GM23338 (cell line): ENCODE data around the gene C2orf81. TPM values are rescaled to one million over a fixed set of nuclear protein-coding genes. Genes with fewer than 3 reads are reported as not detected.

ENCODE experiments used
- ATAC-seq: fragments of 200-7000 bp; cut with Tn5 transposase; 3 replicates; pipeline ENCODE4 v1.9.1; 2020
- DNase-seq: peaks from one replicate; pipeline ENCODE4 v3.0.0-alpha.2; 2015; ENCODE audit warnings: low spot score
- H2AFZ ChIP-seq: fragments of 200-600 bp; sonication (generic); 2 replicates; pipeline ENCODE4 v1.8.0; 2016; ENCODE audit warnings: antibody characterized with exemption, mild to moderate bottlenecking, moderate library complexity
- H3F3A ChIP-seq: fragments of 200-600 bp; sonication (generic); replicated peaks from 2 replicates; pipeline ENCODE4 v1.8.0; 2017; ENCODE audit warnings: antibody characterized with exemption, mixed run types, low read depth
- H3K27ac ChIP-seq: fragments of 200-600 bp; sonication (generic); 2 replicates; pipeline ENCODE4 v1.6.1; 2016; ENCODE audit warnings: low read depth
- H3K27me3 ChIP-seq: fragments of 200-600 bp; sonication (generic); 2 replicates; pipeline ENCODE4 v1.8.0; 2016; ENCODE audit warnings: mild to moderate bottlenecking, mixed run types, moderate library complexity; ENCODE audit not compliant: insufficient read depth
- H3K36me3 ChIP-seq: fragments of 200-600 bp; sonication (generic); 2 replicates; pipeline ENCODE4 v1.8.0; 2016; ENCODE audit warnings: mild to moderate bottlenecking; ENCODE audit not compliant: insufficient read depth
- H3K4me1 ChIP-seq: fragments of 200-600 bp; sonication (generic); 2 replicates; pipeline ENCODE4 v1.8.0; 2016; ENCODE audit warnings: mild to moderate bottlenecking, moderate library complexity; ENCODE audit not compliant: insufficient read depth
- H3K4me2 ChIP-seq: fragments of 200-600 bp; sonication (generic); 2 replicates; pipeline ENCODE4 v1.7.1; 2017; ENCODE audit warnings: mixed run types
- H3K4me3 ChIP-seq: fragments of 200-600 bp; sonication (generic); 2 replicates; pipeline ENCODE4 v1.6.1; 2016; ENCODE audit warnings: mixed run types
- H3K79me2 ChIP-seq: fragments of 200-600 bp; sonication (generic); replicated peaks from 2 replicates; pipeline ENCODE4 v1.8.0; 2017; ENCODE audit warnings: mild to moderate bottlenecking; ENCODE audit not compliant: insufficient read depth
- H3K9me2 ChIP-seq: fragments of 200-600 bp; sonication (generic); 2 replicates; pipeline ENCODE4 v1.8.0; 2017; ENCODE audit not compliant: insufficient read depth
- H4K20me1 ChIP-seq: fragments of 200-600 bp; sonication (generic); replicated peaks from 2 replicates; pipeline ENCODE4 v1.8.0; 2017; ENCODE audit warnings: mild to moderate bottlenecking; ENCODE audit not compliant: insufficient read depth
- H3K27ac Mint-ChIP-seq: 2 replicates; pipeline ENCODE4 v1.8.0; 2020; ENCODE audit warnings: inconsistent platforms, mild to moderate bottlenecking, moderate library complexity, mixed read lengths
- H3K27me3 Mint-ChIP-seq: 3 replicates; pipeline ENCODE4 v1.8.0; 2022; ENCODE audit warnings: low read depth, mild to moderate bottlenecking, moderate library complexity, mixed read lengths, inconsistent platforms; ENCODE audit not compliant: insufficient read depth, poor library complexity
- H3K36me3 Mint-ChIP-seq: 3 replicates; pipeline ENCODE4 v1.8.0; 2021; ENCODE audit warnings: low read depth, mild to moderate bottlenecking, inconsistent platforms, moderate library complexity, mixed read lengths
- H3K4me1 Mint-ChIP-seq: 3 replicates; pipeline ENCODE4 v1.8.0; 2020; ENCODE audit warnings: mild to moderate bottlenecking, inconsistent platforms, mixed read lengths
- H3K4me3 Mint-ChIP-seq: 3 replicates; pipeline ENCODE4 v1.8.0; 2021; ENCODE audit warnings: moderate library complexity, mild to moderate bottlenecking, inconsistent platforms, mixed read lengths
- H3K9me3 Mint-ChIP-seq: 3 replicates; pipeline ENCODE4 v1.8.0; 2020; ENCODE audit warnings: moderate library complexity, mild to moderate bottlenecking, inconsistent platforms, mixed read lengths
- CTCF ChIP-seq, 2 experiments: fragments of 200-600 bp in 1 of 2; sonication (generic) in 1 of 2; conservative IDR thresholded peaks; 2 replicates each; pipeline versions ENCODE4 v1.5.1 to v1.6.1; 2016 to 2017; ENCODE audit warnings: antibody characterized with exemption in 2 of 2, low read depth in 2 of 2, mild to moderate bottlenecking in 2 of 2, moderate library complexity in 1 of 2
- POLR2AphosphoS5 ChIP-seq: IDR thresholded peaks from 2 replicates; pipeline ENCODE4 v1.6.1; 2016; ENCODE audit warnings: antibody characterized with exemption, low read depth
- polyA plus RNA-seq: library from polyadenylated mRNA; unstranded; fragments of >200 nt; fragmentation: Nextera tagmentation; extraction: Ambion mirVana; gene quantifications from 2 replicates; pipeline ENCODE4 v1.2.1, GENCODE V29; 2016
- total RNA-seq: library from RNA; depleted of rRNA; stranded (reverse); fragments of >200 nt; shearing (Covaris generic); gene quantifications from 2 replicates; pipeline ENCODE4 v1.2.3, GENCODE V29; 2014
- TF ChIP-seq, protein P1 (sequence below): fragments of 250-450 bp; sonication (Bioruptor Pico); IDR thresholded peaks from 2 replicates; pipeline ENCODE4 v1.5.0; 2020; ENCODE audit warnings: mild to moderate bottlenecking, moderate library complexity

The C2orf81 gene
- total and polyA plus RNA-seq, 2 experiments from 2014 or later, result 3.8 to 4.6 TPM

- H3K4me1 Mint-ChIP-seq, result peaks cover 13% of the 10 kb centered on the region; the same call in 2 of the 3 replicates
- no peaks in the 10 kb centered on the region for H3K79me2 ChIP-seq
- H3K4me3 Mint-ChIP-seq, result peak overlapping the region; percentile 73
- H3K9me3 Mint-ChIP-seq, result no peaks in the 10 kb centered on the region
- no peaks in the 10 kb centered on the region for H3K36me3 ChIP-seq
- peaks cover 16% of the 10 kb centered on the region for H3K4me1 ChIP-seq
- peak overlapping the region; percentile 71 for H3K4me3 ChIP-seq
- ATAC-seq (peak; percentile 75), DNase-seq (peak; percentile 81)
- no peaks in the 10 kb centered on the region for H4K20me1 ChIP-seq
- no peak overlapping the region for H3K27ac Mint-ChIP-seq
- H3F3A ChIP-seq, result 0 out of 2 replicates have a peak, but pooled peaks cover 2% of the 10 kb centered on the region
- H3K9me2 ChIP-seq, result no peaks in the 10 kb centered on the region
- H2AFZ ChIP-seq, result peak overlapping the region; percentile 97
- TF ChIP-seq, protein P1, sequence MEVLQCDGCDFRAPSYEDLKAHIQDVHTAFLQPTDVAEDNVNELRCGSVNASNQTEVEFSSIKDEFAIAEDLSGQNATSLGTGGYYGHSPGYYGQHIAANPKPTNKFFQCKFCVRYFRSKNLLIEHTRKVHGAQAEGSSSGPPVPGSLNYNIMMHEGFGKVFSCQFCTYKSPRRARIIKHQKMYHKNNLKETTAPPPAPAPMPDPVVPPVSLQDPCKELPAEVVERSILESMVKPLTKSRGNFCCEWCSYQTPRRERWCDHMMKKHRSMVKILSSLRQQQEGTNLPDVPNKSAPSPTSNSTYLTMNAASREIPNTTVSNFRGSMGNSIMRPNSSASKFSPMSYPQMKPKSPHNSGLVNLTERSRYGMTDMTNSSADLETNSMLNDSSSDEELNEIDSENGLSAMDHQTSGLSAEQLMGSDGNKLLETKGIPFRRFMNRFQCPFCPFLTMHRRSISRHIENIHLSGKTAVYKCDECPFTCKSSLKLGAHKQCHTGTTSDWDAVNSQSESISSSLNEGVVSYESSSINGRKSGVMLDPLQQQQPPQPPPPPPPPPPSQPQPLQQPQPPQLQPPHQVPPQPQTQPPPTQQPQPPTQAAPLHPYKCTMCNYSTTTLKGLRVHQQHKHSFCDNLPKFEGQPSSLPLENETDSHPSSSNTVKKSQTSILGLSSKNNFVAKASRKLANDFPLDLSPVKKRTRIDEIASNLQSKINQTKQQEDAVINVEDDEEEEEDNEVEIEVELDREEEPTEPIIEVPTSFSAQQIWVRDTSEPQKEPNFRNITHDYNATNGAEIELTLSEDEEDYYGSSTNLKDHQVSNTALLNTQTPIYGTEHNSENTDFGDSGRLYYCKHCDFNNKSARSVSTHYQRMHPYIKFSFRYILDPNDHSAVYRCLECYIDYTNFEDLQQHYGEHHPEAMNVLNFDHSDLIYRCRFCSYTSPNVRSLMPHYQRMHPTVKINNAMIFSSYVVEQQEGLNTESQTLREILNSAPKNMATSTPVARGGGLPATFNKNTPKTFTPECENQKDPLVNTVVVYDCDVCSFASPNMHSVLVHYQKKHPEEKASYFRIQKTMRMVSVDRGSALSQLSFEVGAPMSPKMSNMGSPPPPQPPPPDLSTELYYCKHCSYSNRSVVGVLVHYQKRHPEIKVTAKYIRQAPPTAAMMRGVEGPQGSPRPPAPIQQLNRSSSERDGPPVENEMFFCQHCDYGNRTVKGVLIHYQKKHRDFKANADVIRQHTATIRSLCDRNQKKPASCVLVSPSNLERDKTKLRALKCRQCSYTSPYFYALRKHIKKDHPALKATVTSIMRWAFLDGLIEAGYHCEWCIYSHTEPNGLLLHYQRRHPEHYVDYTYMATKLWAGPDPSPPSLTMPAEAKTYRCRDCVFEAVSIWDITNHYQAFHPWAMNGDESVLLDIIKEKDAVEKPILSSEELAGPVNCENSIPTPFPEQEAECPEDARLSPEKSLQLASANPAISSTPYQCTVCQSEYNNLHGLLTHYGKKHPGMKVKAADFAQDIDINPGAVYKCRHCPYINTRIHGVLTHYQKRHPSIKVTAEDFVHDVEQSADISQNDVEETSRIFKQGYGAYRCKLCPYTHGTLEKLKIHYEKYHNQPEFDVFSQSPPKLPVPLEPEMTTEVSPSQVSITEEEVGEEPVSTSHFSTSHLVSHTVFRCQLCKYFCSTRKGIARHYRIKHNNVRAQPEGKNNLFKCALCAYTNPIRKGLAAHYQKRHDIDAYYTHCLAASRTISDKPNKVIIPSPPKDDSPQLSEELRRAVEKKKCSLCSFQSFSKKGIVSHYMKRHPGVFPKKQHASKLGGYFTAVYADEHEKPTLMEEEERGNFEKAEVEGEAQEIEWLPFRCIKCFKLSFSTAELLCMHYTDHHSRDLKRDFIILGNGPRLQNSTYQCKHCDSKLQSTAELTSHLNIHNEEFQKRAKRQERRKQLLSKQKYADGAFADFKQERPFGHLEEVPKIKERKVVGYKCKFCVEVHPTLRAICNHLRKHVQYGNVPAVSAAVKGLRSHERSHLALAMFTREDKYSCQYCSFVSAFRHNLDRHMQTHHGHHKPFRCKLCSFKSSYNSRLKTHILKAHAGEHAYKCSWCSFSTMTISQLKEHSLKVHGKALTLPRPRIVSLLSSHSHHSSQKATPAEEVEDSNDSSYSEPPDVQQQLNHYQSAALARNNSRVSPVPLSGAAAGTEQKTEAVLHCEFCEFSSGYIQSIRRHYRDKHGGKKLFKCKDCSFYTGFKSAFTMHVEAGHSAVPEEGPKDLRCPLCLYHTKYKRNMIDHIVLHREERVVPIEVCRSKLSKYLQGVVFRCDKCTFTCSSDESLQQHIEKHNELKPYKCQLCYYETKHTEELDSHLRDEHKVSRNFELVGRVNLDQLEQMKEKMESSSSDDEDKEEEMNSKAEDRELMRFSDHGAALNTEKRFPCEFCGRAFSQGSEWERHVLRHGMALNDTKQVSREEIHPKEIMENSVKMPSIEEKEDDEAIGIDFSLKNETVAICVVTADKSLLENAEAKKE (CRISPR knock-in tag), result no peak
- TF ChIP-seq CTCF (conservative IDR thresholded peaks at IDR 0.05; ENCODE audit: low read depth in 2 of 2) (peak in 1 of 2 experiments; percentile 61; a peak in 3 of 4 replicates), POLR2AphosphoS5 (peak; percentile 61; the same call in 1 of the 2 replicates)
- H3K27me3 ChIP-seq, result peaks cover 38% of the 10 kb centered on the region
- H3K27ac ChIP-seq, result no peak overlapping the region
- no peaks in the 10 kb centered on the region for H3K36me3 Mint-ChIP-seq
- peaks cover 34% of the 10 kb centered on the region for H3K27me3 Mint-ChIP-seq
- peak overlapping the region; percentile 96 for H3K4me2 ChIP-seq
These were observed 6.3 kb downstream of the C2orf81 start for GRCh38 chr2:74414881-74415761.
